GM19328 (cell line): ENCODE data around the gene CIB2.

Experiments
- ATAC-seq: cut with Tn5 transposase; IDR thresholded peaks from one replicate; pipeline ENCODE4 v1.9.1; 2021; ENCODE audit warnings: mild to moderate bottlenecking, moderate library complexity; ENCODE audit not compliant: unreplicated experiment

Gene CIB2

DNA sequence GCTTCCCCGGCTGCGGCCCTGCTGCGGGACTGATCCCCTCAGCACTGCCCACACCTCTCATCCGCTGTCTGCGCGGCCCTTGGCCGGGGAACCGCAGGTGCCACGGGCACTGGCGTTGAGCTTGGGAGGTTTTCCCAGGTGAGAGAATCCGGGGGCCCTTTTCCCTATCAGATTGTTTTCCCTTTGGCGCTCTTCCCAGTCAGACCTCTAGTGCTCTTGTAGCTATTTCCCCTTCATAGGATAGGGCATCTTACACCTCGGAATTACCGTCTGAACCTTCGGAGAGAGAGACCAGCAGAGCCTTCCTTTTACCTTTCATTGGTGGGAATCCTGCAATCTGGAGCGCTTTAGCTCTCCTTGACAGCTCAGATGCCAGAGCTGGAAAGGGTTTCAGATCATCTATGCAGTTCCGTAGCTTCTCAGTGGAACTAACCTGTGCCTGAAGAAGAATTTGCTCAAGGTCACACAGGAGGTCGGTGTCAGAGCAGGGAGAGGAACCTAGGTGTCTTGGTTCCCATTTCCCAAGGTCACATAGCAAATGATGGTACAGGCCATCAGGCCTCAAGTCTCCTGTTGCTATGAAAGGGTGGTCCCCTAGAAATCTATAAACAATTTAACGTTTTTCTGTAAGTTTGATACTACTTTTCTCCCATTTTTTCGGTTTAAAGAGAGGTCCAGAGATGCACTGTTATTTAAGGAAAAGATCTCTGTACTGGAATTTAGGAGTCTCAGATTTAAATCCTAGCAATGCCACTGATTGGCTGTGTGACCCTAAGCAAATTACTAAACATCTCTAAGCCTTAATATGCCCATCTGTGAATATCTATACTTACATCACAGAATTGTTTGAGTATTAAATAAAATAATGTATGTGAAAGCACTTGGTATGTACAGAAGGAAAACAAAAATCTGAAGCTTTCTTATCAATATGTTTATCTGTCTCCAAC lies 18.8 kb upstream of the CIB2 start:
- ATAC-seq: no peak

DNA sequence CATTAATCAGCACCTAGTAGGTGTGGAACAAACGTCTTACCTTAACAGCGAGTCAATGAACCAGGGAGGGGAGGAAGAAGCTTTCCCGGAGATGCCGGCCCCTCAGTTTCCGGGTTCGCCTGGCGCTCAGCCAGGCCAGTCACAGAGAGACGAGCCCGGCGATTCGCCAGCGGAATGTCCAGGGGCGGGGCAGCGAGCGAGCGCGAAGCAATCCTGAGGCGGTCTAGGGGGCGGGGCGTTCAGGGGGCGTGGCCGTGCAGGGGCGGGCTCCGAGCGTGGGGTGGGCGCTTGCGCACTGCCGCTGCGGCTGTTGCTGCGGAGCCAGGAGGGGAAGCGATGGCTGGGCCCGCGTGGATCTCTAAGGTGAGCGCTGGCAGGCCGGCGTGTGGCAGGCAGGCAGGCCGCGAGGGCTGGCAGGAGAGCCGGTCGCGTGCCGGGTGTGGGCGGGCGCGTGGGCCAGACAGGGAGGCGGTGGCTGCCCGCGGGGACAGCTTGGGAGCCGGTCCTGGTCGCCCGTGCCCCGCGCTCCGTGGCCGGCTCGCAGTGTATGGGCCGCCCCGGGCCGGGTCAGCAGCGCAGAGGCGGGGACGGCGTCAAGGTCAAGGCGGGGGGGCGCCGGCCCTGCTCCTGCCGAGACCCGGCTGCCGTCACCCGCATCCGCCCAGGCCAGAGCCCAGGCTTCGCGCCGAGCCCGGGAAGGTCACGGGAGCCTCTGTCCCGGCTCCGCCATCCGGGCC lies 18.0 kb upstream of the CIB2 start, which contains the start of gene IDH3A:
Gene IDH3A (plus strand): TSS at position 295 of the 737 bp plus-strand sequence. CDS start 42 bp downstream, at position 337.
- ATAC-seq: peak; percentile 81

DNA sequence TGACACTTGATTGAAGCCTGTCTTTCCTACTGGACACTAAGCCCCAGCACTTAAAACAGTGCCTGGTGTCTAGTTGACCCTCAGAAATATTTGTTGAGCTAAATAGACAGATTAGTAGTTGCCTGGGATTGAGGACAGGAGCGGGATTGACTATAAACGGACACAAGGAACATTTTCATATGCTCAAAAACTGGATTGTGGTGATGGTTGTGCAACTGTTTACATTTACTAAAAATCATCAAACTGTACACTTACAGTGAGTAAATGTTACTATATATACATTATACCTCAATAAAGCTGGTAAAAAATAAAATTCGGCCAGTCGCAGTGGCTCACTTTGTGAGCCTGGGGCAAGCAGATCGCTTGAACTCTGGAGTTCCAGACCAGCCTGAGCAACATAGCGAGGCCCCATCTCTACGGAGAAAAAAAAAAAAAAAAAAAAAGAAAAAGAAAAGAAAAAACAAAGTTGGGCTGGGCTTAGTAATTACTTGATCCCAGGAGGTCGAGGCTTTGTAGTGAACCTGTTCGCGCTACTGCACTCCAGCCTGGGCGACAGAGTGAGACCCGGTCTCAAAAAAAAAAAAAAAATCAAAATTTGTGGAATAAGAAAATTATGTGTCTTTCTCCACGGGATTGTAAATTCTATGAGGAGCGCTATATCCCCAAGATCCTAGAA lies 17.3 kb upstream of the CIB2 start:
- no peak for ATAC-seq

DNA sequence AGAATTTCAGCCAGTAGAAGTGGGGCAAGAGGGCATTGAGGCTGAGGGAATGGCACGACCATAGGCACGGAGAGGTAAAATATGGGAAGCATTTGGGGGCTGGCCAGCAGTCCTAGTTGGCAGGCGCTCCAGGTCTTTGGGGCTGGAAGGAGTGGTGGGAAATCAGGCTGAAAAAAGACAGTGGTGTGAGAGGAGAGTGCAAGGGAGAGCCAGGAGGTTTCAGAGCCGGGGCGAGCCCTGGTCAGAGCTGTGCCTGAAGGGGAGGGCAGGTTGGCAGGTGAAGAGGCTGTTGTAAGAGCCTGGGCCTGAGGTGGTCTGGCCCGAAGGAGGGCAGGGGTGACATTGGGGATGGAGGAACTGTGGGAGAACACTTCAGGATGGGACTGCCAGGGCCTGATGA lies 16.3 kb upstream of the CIB2 start:
- ATAC-seq: no peak

DNA sequence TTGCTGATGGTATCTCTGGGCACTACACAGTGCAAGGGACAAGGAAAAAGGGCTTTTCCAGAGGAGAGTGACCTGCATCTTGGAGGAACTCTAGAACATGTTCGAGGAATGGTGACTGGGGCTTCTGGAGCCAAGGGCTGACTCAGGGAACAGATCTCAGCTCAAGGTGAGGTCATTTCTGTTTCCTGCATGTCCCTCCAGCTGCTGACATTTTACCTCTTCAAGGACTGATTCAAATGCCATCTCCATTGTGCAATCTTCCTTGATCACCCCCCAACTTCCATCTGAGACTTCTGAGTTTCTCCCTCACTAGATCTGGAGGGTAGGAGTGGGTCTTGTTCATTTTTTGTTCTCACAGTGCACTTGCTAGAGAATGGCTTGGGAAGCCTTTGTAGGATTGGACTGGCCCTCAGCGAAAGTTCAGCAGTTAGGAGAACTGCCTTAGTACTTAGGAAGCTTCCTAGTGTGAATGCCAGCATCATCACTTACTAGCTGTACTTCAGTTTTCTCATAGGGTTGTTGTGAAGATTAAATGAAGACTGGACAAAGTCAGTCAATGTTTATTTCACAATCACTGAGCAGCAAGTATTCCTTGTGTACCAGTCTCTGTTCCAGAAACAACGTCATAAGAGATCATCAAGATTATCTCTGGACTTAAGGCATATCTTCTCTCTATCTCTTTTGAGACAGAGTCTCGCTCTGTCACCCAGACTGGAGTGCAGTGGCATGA lies 15.3 kb upstream of the CIB2 start:
- no peak for ATAC-seq

DNA sequence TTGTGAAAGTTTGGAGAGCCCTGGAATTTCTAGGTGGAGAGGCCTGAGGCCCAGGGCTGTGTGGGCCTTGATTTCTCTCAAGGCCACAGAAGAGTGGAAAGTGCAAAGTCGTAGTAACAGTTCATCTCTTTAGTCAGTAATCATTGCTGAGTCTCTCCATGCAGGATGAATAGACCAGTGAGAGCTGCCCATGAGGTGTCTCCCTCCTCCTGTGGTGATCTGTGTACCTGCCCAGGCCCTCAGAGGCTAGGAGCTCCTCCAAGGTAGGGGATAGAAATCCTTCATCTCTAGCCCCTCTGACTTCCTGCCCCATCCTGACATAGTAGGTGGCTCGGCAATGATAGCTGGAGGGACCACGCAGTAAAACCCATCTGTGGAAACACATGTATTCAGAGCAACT lies 11.1 kb upstream of the CIB2 start:
- no peak for ATAC-seq

DNA sequence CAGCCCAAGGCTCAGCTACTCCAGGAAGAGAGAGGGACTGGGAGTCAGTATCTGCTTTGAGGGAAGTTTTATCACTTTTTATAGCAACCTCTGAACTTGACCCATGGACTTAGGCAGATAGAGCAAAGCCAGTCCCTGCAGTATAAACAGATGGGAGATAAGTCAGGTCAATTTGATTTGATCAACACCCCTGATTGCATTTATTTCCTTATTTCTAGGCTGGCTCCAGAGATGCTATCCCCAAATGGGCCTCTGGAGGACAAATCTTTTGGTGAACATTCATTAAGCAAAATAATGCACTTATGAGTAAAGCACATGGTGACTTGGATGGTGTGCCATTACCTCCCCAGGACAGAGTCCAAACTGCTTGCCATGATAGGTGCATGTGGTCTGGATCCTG lies 9.0 kb upstream of the CIB2 start:
- no peak for ATAC-seq

DNA sequence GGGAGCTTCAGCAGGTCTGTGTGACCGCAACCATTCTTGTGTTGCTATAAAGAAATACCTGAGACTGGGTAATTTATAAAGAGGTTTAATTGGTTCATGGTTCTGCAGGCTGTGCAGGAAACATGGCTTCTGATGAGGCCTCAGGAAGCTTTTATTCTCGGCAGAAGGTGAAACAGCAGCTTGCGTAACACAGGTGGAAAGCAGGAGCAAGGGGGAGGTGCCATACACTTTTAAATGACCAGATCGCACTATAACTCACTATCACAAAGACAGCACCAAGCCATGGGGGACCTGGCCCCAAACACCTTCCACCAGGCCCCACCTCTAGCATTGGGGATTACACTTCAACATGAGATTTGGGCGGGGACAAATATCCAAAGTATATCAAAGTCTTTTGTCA lies 8.3 kb upstream of the CIB2 start:
- no peak for ATAC-seq

DNA sequence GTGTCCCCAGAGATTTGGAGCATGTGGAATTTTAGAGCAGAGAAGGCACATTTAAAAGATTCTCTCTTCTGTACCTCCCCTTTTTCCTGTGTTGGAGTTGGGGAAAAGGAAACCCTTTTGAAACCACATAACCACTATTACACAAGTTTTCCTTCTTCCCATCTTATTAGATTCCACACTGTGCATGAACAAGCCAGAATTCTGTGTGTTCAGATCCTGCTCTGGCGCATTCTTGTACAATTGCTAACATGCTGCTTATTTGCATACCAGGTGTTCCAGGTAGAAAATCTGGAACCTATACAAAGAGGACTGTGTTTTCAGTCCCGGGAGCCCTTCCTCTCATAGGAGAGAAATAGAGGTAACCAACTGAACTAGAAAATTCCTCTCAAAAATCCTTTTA lies 2.6 kb upstream of the CIB2 start:
- no peak for ATAC-seq

DNA sequence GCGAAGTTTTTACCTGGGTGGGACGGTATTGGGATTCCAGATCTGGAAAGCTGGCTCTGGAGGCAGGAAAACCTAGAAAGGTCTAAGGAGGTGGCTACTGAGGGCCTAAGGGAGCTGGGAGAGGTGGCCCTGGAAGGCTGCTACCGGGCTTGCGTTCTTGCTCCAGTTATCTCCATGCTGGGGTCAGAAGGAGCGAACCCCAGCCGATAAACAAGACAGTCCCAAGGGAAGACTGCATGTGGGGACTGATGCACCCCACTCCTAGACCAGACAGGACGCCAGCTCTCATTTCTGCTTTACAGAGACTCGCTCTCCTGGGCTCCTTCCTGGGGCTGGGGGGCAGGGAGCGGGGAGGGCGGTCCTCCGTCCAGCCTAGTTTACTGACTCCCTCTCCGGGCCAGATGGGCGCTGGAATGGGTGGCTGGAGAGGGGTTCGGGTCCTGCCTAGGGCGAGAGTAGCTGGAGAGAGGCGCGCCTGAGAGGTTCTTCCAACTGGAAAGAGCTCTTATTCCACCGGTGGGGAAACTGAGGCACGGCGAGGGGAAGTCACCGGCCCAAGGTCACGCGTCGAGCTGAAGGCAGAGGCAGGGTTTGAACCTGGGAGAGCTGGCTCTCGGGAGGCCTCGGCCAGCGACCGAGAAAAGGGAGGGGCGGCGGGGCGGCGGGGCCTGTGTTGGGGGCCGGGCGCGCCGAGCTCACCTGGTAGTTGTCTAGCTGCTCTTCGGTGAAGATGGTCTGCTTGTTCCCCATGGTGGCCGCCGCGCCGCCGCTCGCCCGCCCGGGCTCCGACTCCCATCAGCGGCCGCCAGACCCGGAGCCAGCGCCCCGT lies 565 bp downstream of the CIB2 start:
- peak; percentile 33 for ATAC-seq

DNA sequence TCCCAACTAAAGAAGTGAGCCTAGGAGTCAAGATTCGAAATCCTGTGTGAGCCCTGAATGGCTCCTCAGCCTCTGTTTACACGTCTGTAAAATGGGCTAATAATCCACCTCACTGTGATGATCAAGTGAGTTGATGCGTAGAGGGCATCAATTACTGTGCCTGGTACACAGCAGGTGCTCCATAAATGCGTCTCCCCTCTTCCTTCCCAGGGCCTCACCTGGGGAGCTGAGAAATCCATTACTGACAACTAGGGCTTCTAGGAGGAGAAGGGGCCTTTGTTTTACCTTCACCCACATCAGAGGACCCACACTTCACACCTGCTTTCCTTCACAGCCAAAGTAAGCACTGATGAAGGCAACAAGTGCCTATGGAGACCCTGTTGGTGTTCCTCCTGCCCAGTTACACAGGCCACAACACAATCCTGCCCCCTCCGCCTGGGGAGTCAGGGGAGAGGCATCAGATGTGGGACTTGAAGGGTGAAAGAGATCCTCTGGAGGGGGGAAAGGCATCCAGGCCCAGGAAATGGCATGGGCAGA lies 1.4 kb downstream of the CIB2 start:
- ATAC-seq: no peak

DNA sequence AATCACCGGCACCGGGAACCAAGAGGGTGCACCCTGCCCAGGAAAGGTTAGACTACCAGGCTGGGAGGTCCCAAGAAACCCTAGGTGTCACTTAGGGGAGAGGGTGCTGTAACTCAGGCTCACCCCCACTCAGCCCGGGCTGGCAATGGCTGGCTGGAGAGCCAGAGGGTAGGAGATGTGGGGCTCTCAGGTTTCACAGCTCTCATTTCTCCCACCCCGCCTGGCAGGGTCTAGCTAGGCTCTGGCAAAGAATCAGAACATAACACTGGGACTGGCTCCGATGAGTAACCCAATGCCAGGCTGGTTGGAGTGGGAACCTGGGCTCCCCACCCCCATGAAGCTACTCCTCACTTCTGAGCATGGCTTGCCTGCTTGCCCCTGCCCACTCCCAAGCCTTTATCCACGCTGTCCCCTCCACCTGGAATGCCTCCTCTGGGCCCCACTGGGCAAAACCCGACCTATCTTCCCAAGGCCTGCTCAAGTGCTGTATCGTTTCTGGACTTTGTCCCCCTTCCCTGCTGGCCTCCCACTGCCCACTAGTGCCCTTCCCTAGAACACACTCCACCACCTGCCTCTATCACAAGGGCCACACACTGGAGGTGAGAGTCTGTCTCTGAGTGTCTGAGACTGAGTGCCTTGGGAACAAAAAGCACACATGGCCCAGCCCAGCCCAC lies 2.0 kb downstream of the CIB2 start:
- ATAC-seq: no peak

DNA sequence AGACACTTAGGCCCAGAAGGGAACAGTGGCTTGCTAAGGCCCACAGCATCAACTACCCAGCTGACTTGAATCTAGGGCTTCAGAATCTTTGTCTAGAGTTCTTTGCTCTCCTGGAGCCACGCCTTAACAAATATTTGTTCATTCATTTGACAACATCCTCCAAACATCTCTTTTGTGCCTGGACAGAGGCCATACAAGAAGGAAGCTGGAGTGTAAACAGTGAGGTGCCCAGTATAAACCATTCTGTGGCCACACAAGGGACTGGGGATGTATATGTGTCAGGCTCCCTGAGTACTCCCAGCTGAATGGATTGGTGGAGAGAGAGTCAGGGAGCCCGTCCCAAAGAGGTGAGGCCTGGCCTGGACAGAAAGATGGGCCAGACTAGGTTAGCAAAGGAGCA lies 3.4 kb downstream of the CIB2 start:
- ATAC-seq: no peak

DNA sequence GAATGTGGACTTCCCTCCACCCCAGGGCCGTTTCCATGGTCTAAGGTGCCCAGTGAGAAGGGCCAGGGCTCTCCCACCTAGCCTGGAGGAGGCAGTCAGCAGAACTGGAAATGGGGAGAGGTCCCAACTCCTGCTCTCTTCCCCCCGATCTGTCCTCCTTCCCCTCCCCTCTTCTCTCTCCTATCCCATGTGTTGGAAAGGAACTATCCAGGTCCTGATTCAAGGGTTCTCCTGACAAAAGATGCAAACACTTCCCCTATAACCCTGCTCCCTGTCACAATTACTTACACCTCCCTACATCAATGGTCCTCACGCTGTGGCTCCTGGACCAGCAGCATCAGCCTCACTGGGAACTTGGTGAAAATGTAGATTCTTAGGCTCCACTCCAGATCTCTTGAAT lies 6.0 kb downstream of the CIB2 start:
- no peak for ATAC-seq

DNA sequence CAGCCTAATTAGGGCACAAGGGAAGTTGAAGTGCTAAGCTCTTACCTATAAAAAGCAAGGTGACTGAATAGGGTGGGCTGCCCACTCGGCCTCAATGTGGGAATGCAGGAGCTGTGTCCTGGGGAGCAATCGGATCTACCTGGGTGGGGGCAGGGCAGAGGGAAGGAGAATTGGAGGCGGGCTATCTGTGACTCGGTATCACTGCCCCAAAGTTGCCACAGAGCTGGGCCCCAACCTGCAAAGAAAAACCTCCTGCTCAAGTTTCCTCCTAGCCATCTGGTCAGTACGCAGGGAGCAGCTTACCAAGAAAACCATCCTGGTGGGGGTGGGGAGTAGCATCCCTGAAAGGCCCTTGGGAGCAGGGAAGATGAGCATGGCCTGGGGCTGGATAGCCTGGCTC lies 10.7 kb downstream of the CIB2 start:
- no peak for ATAC-seq

DNA sequence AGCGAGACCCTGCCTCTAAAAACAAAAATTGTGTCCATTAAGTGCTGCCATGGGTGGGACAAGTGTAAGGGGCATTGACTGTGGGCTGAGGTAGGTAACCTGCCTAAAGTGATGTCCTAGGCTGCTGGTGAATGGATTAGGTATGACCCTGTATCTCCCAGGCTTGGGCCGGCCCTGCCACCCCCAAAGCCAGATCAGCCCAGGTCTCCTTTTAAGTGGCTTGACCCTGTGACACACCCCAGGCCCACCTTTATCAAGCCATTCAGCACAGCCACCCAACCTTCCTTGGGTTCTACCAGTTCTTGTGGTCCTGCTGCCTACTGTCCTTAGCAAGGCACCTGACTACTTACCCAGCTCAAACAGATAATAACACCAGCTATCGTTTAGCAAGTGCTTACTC lies 18.7 kb downstream of the CIB2 start:
- ATAC-seq: no peak

DNA sequence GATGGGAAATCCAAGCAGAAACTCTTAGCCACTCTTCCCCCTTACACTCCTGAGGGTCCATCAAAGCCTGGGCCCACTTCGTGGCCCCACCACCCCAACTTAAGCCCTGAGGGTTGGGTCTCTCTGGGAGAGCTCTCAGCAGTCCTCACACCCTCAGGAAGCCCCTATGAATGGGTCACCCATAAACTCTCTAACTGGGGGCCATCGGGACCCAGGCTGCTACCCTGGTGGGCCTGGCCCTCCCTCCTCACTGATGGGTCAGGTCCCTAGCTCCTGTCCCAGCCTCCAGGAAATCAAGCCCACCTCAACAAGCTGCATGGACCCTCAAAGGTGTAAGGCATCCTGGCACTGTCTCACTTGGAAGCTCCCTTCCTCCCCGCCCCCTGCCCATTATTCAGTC lies 19.5 kb downstream of the CIB2 start:
- no peak for ATAC-seq

DNA sequence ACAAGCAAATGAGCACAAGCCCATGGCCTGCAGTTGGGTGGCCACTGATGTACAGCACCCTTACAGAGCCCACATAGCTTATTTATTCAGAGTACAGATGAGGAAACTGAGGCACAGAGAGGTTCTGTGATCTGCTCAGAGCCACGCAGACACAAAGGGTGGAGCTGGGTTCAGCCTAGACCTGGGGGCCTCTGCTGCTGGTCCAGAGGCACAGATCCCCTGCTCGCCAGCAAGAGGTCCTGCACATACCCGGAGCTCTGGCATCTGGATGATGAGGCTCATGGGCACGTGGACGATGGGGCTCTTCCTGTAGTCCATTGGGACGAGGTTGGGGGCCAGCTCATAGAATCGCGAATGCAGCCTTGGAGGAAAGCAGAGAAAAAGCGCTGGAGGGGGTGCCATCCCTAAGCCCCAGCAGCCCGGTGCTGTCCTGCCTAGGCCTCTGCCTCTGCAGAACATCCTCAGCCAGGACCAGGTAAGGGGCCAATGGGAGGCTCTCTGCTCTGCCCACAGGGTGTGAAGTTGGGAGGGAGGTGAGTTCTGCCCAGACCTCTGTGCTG lies 20.2 kb downstream of the CIB2 start:
- no peak for ATAC-seq

DNA sequence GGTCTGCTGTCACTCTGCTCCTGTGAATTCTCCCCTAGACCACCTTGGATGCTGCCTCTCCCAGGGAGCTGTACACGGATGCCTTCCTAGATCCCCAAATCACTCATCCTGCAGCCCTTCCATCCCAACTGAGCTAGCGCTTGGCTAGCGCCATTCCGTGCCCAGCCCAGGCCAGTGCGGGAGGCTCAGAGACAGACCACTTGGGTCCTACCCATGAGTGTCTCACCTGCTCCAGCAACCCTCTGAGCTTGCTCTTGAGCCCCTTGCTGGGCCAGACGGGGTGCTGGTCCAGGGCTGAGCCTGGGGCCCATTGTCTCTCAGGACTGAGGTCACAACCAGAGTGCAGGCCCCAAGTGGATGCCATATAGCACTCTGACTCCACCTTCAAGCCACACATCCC lies 21.1 kb downstream of the CIB2 start:
- ATAC-seq: no peak
